ENCODE measurements around the gene NSG1.
"Not testable (repeated sequence)": the region's sequence is repeated elsewhere in the genome, so short reads cannot be mapped to it uniquely, and the experiment has no call there.

The NSG1 gene

GRCh38 chr4:4461850-4462249 lies 74.9 kb downstream of the NSG1 start:
- H3K4me3 ChIP-seq (ENCODE audit: low read depth, low read length): no peak overlapping the region

- no peak overlapping the region for H3K4me3 ChIP-seq (ENCODE audit: low read depth, low read length)
Measured at GRCh38 chr4:4462970-4463369, 76.1 kb downstream of the NSG1 start.

GRCh38 chr4:4465238-4465637 lies 78.3 kb downstream of the NSG1 start:
- H3K4me3 ChIP-seq (ENCODE audit: low read depth, low read length): not testable (repeated sequence)
